Measurements from ENCODE around the gene PHB1.
"Not testable (repeated sequence)": the region's sequence is repeated elsewhere in the genome, so short reads cannot be mapped to it uniquely, and the experiment has no call there.

Gene PHB1

GRCh38 chr17:49439305-49439672, 24.6 kb upstream of the PHB1 start:
- FAIRE-seq: no peak

DNA sequence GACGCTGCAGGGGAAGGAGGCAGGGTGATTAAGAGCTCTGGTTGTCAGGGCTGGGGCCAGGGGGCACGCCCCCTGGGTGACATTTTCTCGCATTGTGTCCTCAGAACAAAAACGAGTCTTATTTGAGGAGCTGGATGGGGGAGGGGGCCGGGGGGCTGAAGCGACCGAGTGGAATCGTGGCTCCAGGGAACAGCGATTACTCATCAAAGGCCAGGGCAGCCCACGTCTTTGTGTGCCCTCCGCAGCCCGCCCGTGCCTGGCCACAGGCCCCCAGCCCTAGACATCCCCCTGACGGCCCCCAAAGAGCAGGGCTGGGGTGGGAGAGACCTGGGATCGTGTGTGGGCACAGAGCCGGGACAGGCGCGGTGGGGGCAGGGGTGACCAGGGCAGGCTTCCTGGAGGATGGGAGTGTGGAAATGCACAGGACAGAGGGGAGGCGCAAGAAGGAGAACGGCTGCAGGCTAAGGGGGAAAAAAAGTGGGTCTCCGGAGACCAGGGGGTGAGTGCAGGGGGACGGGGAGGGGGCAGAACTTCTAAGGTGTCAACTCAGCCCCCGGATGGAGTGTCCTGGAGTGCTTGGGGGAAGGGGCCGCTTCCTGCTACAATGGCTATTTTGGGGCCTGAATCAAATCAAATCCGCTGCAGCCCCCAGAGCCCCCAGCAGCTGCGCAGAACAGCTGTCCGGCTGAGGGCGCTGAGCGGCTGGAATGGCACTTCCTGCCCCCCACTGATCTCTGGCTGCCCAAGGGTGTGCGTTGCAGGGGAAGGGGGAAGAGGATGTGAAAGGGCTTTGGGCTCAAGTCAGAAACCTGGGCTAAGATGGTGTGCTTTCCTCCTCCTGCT, 24.0 kb upstream of the PHB1 start:
- FAIRE-seq: no peak

DNA sequence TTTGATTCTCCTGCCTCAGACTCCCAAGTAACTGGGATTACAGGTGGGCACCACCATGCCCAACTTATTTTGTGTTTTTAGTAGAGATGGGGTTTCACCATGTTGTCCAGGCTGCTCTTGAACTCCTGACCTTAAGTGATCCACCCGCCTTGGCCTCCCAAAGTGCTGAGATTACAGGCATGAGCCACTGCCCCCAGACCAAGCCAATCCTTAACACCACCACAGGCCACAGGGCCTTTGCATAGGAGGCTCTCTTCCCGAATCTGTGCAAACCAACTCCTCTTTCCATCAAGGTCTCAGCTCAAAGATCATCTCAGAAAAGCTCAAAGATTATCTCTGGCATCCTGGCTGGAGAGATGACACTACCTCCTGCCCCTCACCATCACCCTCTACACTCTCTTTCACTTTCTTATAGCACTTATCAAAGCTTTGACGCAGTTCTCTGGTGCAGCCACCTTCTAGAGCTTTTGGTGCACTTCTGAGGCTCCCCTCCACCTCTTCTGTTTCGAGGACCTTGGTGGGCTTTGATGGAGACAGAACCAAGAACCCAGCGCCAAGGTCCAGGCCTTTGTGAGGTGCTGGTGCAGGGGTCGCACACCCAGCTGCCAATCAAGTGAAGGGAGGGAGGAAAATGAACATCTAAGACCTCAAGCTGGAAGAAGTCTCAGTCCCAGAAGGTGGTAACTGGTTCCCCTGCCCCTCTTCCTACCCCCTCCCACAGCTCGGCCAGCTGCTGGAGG, 23.2 kb upstream of the PHB1 start:
- no peak for FAIRE-seq

- no peak for FAIRE-seq
These were observed 21.5 kb upstream of the PHB1 start for GRCh38 chr17:49436174-49436573.

DNA sequence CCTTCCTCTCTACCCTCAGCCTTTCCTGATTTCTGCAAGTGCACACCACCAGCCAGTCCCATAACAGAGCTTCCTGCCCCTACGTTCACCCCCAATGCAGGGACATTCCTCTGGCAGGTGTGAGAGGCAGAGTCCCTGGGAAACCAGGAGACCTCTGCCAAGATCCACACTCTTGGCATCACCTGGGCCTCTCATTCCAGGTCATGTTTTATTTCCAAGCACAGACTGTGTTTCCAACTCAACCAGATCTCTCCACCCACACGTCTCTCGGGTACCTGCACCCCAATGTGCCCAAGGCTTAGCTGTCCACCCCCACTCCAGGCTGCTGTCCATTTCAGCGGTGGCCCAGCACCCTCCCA, 21.0 kb upstream of the PHB1 start:
- no peak for FAIRE-seq

- FAIRE-seq: no peak
These were observed 20.4 kb upstream of the PHB1 start for GRCh38 chr17:49434821-49435670.

DNA sequence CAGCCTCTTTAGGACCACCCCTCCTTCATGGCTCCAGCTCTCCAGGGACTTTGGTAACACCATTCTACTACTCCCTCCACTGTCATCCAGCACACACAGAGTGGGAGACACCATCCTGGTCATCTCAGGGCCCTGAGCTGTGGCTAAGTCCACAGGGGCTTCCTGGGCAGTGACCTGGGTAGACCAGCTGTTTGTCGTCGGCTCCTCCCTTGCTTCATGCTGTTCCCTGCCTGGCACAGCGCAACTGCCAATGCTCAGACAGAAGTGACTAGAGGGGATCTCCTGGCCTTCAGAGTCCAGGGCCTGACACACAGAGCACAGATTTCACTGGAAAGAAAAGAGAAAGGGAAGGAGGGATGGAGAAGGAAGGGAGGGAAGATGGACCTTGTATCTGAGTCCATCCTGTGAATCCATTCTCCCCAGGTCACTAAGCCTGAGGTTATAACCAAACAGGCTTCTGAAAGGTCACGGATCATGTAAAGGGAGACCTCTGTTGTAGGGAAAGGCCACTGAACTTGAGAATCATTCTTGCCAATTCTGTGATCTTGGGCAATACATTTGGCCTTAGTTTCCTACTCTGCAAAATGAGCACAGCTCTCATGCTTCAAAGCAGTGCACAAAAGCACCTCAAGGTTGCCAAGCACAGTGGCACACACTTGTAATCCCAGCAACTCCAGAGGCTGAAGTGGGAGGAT, 18.5 kb upstream of the PHB1 start:
- FAIRE-seq: no peak

DNA sequence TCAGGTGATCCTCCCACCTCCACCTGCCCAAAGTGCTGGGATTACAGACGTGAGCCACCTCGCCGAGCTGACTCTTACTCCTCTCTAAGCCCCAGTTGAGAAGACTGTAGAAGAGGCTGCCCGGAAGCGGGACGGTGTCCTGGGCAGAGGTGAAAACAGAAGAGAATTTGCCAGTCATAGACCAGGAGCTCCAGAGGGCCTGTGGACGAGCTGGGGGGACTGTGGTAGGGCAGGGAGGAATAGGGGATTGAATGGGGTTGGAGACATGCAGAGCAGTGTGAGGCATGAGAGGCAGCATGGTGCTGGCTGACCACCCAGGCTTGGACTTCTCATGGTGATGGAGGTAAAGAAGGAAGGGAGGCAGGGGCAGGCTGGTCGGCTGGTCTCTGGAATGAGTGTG, 17.1 kb upstream of the PHB1 start:
- FAIRE-seq: no peak

GRCh38 chr17:49425004-49425286, 10.3 kb upstream of the PHB1 start:
- FAIRE-seq: no peak

DNA sequence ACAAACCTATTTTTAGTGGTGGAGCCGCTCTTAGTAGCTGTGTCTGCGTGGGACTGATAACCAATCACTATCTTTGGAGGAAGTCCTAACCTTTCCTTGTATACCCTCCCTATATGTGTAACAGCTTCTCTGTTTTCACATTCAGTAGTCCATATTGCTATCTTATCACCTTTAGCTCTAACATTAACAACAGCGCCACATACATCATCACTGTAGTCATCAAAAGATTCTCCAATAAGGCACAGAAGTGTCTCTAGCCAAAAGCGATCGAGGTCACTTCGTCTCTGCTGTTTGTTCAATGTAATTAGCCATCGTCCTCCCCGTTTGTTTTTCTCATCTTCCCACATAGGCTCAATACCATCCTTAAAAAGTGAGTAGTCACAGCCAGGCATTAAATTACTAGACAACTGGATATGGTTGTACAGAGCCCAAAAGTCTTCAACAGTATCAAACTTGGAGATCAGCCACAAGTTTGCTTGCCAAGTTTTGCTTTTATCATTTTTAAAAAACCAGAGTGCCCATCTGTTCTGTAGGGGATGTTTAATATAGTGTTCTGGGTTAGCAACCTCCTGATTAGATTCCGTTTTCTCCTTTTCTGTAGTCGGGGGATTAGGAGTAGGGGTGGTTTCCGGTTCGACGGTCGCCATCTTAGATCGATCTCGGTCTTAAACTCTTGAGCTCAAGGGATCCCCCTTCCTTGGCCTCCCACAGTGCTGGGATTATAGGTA, 9.8 kb upstream of the PHB1 start:
- FAIRE-seq: not testable (repeated sequence)

- no peak for FAIRE-seq
These were observed 8.0 kb upstream of the PHB1 start for GRCh38 chr17:49422714-49423113.

- not testable (repeated sequence) for FAIRE-seq
These were observed 5.1 kb upstream of the PHB1 start for GRCh38 chr17:49419761-49420160.

DNA sequence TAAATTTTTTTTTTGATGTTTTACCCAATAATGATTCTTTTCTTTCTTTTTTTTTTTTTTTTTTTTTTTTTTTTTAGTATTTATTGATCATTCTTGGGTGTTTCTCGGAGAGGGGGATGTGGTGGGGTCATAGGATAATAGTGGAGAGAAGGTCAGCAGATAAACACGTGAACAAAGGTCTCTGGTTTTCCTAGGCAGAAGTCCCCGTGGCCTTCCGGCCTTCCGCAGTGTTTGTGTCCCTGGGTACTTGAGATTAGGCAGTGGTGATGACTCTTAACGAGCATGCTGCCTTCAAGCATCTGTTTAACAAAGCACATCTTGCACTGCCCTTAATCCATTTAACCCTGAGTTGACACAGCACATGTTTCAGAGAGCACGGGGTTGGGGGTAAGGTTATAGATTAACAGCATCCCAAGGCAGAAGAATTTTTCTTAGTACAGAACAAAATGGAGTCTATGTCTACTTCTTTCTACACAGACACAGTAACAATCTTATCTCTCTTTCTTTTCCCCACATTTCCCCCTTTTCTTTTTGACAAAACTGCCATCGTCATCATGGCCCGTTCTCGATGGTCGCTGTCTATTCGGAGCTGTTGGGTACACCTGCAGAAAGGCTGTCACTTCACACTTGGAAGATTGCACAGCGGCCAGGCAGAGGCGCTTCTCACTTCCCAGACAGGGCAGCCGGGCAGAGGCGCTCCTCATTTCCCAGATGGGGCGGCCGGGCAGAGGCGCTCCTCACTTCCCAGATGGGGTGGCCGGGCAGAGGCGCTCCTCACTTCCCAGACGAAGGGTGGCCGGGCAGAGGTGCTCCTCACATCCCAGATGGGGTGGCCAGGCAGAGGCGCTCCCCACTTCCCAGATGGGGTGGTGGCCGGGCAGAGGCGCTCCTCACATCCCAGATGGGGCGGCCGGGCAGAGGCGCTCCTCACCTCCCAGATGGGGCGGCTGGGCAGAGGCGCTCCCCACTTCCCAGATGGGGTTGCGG, 4.4 kb upstream of the PHB1 start:
- not testable (repeated sequence) for FAIRE-seq

- FAIRE-seq: no peak
These were observed 436 bp downstream of the PHB1 start for GRCh38 chr17:49414271-49414621.

- FAIRE-seq: no peak
These were observed 5.6 kb downstream of the PHB1 start for GRCh38 chr17:49409066-49409465.

- FAIRE-seq: no peak
These were observed 6.6 kb downstream of the PHB1 start for GRCh38 chr17:49407981-49408501.

- no peak for FAIRE-seq
These were observed 7.6 kb downstream of the PHB1 start for GRCh38 chr17:49407086-49407485.

DNA sequence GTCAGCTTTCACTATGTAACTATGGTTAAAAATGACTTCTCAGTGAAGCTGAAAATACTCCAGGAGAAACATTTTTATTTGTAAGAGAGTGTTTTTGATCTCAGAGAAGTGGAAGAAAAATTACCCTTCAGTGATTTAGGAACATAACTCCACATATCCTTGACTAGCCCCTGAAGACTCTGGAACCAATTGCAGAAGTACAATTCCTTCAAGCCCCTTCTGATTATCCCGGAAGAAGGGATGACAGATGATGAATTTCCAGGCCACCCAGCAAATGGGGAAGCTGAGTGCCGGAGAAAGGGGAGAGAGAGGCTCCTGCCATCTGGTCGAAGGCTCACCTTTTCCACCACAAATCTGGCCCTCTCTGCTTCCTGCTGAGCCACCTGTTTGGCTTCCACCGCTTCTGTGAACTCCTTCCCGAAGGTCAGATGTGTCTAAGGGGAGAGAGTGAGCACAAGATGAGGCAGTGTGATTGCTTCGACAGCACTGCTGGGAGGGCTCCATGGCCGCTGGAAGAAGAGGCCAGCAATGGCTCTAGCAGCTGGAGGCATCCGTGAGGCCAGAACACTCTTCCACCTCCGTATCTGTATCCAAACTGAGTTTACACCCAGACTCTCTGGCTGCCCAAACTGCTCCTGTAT, 8.1 kb downstream of the PHB1 start:
- FAIRE-seq: no peak

- FAIRE-seq: no peak
These were observed 9.8 kb downstream of the PHB1 start for GRCh38 chr17:49404906-49405305.

DNA sequence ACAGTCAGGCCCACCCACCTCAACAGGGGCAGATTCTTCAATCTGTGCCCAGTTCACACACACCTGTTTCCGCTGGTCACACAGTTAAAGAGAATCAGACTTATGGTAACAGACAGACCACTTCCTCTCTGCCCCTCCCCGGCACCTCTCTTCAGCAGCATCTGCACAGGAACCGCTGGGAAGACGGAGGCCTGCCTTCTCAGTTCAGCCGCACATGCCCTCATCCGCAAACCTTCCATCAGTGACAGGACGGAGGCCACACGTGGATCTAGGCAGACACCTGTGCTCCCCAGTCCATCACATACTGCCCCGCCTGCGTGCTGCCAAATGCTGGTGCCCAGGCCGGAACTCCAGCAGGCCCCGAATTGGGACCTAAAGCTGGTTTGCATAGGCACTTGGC, 10.3 kb downstream of the PHB1 start:
- no peak for FAIRE-seq

Measured in endometrium (tissue), 2 donors.